ENCODE measurements around the gene SLC7A4. TPM values are rescaled to one million over a fixed set of nuclear protein-coding genes. Genes with fewer than 3 reads are reported as not detected.

SLC7A4 gene
- polyA plus RNA-seq, 1 experiment: 0.29 TPM

DNA sequence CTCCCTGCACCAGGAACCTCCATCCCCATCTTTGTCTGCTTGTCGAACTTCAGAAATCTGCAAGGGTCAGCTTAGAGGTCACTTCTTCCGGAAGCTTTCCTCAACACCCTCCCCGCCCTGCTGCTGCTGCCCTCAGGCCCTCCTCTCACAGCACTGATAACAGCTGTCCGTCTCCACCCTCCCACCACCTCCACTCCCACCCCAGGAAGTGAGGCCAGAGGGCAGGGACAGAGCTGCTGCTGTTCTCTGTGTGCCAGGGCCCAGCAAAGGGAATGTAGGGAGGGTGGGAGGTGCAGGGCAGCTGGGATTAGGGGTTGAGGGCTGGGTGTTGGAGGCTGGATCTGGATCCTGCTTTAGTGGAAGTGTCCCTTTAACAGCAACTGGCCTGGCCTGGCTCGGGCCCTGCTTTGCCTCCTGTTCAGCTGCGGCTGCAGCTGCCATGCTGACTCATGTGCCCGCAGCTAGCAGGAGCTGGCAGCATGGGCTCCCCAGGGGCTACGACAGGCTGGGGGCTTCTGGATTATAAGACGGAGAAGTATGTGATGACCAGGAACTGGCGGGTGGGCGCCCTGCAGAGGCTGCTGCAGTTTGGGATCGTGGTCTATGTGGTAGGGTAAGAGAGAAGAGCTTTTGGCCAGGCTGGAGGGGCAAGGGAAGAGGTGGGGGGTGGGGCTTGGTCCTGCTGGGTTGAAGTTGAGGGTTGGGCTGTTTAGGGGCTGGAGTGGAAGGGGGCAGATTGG, 17.5 kb downstream of the SLC7A4 start, which contains the start of gene P2RX6:
Gene P2RX6, plus strand, starts transcription at position 440 of the 740 bp plus-strand sequence. Its CDS starts 10 bp downstream, at position 450.
- ChIA-PET POLR2A (no interaction called here), CTCF (interaction anchor here (0.7 to 1.6 kb wide), 3 partner anchors 12 to 55 kb away, joined by 3 to 4 read pairs (median 3); partner anchors contain the start of gene THAP7)
- Histone ChIP-seq H3K4me3 (ENCODE audit: low read depth, low read length) (peak within 1 kb of the TSS; percentile 60), H3K27me3 (ENCODE audit: control insufficient read depth, insufficient read depth, low read length) (no peaks in the 10 kb centered on the region; the same call in 1 of the 2 replicates), H3K36me3 (ENCODE audit: control insufficient read depth, insufficient read depth, low read length) (no peaks in the 10 kb centered on the region)
- DNase-seq (ENCODE audit: low read depth): no peak
- TF ChIP-seq, protein P1, sequence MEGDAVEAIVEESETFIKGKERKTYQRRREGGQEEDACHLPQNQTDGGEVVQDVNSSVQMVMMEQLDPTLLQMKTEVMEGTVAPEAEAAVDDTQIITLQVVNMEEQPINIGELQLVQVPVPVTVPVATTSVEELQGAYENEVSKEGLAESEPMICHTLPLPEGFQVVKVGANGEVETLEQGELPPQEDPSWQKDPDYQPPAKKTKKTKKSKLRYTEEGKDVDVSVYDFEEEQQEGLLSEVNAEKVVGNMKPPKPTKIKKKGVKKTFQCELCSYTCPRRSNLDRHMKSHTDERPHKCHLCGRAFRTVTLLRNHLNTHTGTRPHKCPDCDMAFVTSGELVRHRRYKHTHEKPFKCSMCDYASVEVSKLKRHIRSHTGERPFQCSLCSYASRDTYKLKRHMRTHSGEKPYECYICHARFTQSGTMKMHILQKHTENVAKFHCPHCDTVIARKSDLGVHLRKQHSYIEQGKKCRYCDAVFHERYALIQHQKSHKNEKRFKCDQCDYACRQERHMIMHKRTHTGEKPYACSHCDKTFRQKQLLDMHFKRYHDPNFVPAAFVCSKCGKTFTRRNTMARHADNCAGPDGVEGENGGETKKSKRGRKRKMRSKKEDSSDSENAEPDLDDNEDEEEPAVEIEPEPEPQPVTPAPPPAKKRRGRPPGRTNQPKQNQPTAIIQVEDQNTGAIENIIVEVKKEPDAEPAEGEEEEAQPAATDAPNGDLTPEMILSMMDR (IDR thresholded peaks at IDR 0.05; ENCODE audit: insufficient read depth, low read depth, low read length): no peak

DNA sequence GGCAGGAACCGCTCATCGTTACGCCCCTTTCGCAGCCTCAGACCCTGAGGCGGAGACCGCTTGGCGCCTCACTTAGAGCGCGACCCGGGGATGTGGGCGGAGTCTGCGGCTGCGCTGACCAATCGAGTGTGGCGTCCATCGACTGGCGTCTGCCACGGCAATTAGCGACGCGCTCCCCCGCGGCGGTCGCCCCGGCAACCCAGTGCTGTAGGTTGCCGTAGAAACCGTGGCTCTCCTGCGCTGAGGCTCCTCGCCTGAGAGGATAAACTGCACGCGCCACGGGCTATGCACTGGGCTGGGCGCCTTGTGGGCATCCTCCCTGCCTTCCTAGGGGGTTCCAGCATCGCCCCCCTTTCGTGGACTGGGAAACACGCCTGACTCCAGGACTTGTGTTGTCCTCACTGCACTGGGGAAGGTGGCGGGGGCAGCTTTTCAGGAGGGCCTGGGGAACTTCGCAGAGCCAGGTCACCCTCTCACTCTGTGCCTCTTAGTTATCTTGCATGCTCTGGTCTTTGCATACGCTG, 18.1 kb downstream of the SLC7A4 start:
- ChIA-PET CTCF (interaction anchor here (1.1 to 1.4 kb wide), 2 partner anchors 12 to 129 kb away, joined by 4 read pairs; partner anchors contain the start of gene THAP7), POLR2A (no interaction called here)

DNA sequence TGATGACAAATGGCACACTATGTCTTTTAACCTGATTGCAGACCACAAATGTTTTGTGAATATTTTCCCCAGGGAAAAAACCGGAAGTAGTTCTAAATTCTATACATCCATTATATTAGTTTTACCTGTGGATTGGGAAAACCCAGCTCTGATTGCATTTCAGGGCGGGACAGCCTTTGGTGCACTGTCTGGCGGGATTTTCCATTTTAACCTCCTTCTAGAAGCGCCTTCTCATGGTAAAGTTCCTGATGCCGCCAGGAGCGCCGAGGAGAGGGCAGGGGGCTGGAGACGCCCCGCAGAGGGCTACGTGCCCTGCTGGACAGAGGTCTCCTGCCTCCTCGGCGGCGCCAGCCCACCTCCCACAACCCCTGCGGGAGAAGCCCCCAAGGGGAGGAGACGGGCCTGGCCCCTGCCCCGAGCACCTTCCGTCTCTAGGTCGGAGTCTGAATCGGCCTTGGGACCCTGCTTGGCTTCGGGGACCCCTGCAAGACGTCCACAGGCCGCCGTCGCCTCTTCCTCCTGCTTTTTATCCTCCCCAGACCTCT, 18.6 kb downstream of the SLC7A4 start:
- DNase-seq (ENCODE audit: low read depth): no peak
- Histone ChIP-seq H3K27me3 (ENCODE audit: control insufficient read depth, insufficient read depth, low read length) (no peaks in the 10 kb centered on the region; the same call in 1 of the 2 replicates), H3K4me3 (ENCODE audit: low read depth, low read length) (peak overlapping the region; percentile 60), H3K36me3 (ENCODE audit: control insufficient read depth, insufficient read depth, low read length) (no peaks in the 10 kb centered on the region)
- ChIA-PET CTCF (interaction anchor here (1.4 kb wide), 1 partner anchor 128 kb away, joined by 4 read pairs; no protein-coding TSS in a partner anchor), POLR2A (no interaction called here)
- TF ChIP-seq, protein P1 (IDR thresholded peaks at IDR 0.05; ENCODE audit: insufficient read depth, low read depth, low read length): no peak

More for the DNA sequence above, 18.1 kb downstream of the SLC7A4 start:
- Histone ChIP-seq H3K4me3 (ENCODE audit: low read depth, low read length) (peak overlapping the region; percentile 60), H3K36me3 (ENCODE audit: control insufficient read depth, insufficient read depth, low read length) (no peaks in the 10 kb centered on the region), H3K27me3 (ENCODE audit: control insufficient read depth, insufficient read depth, low read length) (no peaks in the 10 kb centered on the region; the same call in 1 of the 2 replicates)
- TF ChIP-seq, protein P1 (IDR thresholded peaks at IDR 0.05; ENCODE audit: insufficient read depth, low read depth, low read length): no peak
- DNase-seq (ENCODE audit: low read depth): peak; percentile 63

GRCh38 chr22:21012446-21013407, 19.6 kb downstream of the SLC7A4 start:
- Histone ChIP-seq H3K36me3 (ENCODE audit: control insufficient read depth, insufficient read depth, low read length) (0 out of 2 replicates have a peak, but pooled peaks cover 2% of the 10 kb centered on the region), H3K4me3 (ENCODE audit: low read depth, low read length) (no peak overlapping the region), H3K27me3 (ENCODE audit: control insufficient read depth, insufficient read depth, low read length) (no peaks in the 10 kb centered on the region; the same call in 1 of the 2 replicates)
- ChIA-PET POLR2A (no interaction called here), CTCF (interaction anchor here (0.6 to 1.4 kb wide), 3 partner anchors 10 to 127 kb away, joined by 3 to 4 read pairs (median 4); no protein-coding TSS in a partner anchor)
- TF ChIP-seq, protein P1 (IDR thresholded peaks at IDR 0.05; ENCODE audit: insufficient read depth, low read depth, low read length): no peak
- DNase-seq (ENCODE audit: low read depth): no peak
